ENCODE results near the gene PYDC1.
"Not testable (repeated sequence)": the region's sequence is repeated elsewhere in the genome, so short reads cannot be mapped to it uniquely, and the experiment has no call there.

The PYDC1 gene

DNA sequence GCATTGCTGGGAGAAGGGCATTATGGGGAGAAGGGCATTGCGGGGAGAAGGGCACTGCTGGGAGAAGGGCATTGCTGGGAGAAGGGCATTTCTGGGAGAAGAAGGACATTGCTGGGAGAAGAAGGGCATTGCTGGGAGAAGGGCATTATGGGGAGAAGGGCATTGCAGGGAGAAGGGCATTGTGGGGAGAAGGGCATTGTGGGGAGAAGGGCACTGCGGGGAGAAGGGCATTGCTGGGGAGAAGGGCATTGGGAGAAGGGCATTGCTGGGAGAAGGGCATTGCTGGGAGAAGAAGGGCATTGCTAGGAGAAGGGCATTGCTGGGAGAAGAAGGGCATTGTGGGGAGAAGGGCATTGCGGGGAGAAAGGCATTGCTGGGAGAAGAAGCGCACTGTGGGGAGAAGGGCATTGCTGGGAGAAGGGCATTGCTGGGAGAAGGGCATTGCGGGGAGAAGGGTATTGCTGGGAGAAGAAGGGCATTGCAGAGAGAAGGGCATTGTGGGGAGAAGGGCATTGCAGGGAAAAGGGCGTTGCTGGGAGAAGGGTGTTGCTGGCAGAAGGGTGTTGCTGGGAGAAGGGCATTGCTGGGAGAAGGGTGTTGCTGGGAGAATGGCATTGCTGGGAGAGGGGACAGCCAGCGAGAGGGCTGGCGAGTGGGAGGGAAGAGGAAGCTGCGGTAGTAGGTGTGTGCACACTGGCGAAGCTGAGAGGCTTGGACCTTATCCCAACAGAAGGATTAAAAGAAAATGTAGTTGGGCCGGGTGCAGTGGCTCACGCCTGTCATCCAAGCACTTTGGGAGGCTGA lies 4.6 kb upstream of the PYDC1 start:
- no peak for DNase-seq

DNA sequence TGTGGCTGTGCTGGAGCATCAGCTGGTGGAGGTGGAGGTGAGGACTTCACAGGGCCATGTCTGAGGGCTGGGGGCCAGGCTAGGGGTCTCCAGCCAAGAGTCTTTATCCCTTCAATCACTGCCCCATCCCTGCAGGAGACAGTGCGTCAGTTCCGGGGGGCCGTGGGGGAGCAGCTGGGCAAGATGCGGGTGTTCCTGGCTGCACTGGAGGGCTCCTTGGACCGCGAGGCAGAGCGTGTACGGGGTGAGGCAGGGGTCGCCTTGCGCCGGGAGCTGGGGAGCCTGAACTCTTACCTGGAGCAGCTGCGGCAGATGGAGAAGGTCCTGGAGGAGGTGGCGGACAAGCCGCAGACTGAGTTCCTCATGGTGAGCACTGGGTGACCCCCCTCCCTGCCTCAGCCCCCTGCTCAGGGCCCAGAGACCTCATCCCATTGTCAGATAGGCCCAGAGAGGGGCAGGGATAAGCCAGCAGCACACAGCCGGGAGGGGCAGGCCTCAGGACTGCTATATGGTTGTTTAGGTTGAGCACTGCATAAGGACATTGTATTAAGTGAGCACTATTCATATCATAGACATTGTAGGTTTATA lies 2.3 kb upstream of the PYDC1 start:
- no peak for DNase-seq

DNA sequence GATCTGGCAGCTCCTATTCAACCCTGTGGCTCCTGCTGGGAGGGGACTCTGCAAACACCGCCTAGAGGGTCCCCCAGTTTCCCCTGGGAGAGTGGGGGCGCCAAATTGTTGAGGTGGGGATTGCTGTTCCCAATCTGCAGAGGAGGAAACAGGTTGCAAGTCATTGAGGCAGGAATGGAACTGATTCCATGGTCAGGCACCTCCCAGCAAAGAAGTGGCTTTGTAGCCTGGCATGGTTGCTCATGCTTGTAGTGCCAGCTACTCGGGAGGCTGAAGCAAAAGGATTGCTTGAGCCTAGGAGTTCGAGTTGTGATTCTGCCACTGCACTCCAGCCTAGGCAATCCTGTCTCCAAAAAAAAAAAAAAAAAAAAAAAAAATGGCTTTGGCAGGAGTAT lies 198 bp upstream of the PYDC1 start:
- no peak for DNase-seq

DNA sequence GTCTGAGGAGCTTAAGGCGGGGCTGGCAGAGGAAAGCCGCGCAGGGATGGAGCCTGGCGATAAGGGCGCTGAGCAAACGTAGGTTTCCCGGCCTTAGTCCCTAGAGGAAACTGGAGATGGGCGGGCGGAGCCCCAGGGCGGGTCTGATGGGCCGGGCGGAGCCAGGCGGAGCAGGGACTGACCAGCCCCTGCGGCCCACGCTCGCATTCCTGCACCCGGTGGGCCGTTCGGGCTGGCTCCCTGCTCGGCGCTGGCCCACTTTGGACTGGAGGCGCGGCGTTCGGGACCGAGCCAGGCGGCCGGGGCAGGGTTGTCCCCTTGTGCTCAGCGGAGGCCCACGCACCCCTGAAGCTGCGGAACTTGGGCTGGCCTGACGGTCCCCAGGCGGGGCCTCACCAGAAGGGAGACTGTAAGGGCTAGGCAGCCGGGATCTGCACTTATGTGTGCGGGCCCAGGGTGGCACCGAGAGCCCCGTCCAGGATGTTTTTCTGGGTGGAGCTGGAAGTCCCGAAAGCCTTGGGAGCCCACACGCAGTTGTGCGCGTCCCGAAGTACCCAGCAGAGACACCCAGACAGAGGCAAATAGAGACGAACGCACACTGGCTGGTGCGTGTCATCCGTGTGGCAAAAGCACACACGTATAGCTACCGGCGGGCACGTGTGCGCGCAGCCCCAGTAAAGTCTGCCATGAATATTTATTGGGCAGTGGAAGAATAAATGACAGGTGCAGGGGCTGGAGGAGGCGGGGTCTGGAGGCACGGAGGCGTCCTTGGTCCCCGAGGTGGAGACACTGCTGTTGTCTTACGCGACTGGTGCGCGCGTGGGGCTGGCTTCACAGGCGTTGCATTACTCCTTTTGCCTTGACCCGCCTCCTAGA lies 1.4 kb downstream of the PYDC1 start:
- DNase-seq = no peak

DNA sequence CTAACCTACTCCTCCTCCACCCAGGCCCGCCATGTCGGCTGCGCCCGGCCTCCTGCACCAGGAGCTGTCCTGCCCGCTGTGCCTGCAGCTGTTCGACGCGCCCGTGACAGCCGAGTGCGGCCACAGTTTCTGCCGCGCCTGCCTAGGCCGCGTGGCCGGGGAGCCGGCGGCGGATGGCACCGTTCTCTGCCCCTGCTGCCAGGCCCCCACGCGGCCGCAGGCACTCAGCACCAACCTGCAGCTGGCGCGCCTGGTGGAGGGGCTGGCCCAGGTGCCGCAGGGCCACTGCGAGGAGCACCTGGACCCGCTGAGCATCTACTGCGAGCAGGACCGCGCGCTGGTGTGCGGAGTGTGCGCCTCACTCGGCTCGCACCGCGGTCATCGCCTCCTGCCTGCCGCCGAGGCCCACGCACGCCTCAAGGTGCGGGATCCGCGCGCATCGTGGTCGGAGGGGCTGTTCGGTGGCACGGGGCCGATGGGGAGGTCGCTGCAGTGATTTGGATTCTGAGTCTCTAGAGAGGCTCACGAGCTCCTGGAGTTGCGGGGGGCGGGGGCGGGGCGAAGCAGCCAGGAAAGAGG lies 2.1 kb downstream of the PYDC1 start:
- no peak for DNase-seq

DNA sequence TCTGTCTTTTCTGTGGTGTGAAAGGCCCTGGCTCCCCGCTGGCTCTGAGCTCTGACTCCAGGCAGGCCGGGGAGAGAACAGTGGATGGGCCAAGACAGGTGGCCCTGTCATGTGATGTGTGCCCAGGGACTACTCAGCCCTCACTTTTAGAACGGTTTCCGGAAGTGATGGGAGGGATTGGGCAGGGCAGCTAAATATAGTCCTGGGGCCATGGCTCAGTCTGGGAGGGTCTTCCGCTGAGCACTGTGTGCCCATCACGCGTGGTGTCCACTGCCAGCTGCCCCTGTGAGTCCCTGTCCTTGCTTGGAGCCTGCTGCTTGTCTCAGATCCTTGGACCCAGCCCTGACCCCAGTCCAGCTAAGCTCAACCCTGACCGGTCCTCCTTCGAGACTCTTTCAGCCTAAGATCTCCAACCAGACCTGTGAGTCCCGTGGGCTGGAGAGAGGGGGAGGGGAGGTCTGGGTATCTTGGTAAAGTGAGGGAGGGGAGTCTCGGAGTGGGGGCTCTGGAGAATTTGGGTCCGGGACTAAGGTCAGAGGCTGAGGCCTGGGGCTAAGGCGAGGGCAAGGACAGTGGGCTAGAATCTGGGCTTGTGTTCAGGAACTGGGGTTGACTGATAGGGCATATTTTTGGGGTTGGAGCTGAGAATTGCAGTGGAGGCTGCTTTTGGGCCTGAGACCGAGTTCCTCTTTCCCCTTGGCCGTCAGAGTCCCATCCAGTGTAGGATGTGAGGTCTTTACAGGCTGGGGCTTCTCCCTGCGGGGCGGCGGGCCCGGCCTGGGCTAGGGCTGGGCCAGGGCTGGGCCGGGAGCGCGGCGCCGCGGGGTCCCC lies 2.8 kb downstream of the PYDC1 start, which contains the start of gene TRIM72:
Gene TRIM72, plus strand, starts transcription at position 243 of the 831 bp plus-strand sequence. CDS start 620 bp downstream, outside the sequence.
- no peak for DNase-seq

DNA sequence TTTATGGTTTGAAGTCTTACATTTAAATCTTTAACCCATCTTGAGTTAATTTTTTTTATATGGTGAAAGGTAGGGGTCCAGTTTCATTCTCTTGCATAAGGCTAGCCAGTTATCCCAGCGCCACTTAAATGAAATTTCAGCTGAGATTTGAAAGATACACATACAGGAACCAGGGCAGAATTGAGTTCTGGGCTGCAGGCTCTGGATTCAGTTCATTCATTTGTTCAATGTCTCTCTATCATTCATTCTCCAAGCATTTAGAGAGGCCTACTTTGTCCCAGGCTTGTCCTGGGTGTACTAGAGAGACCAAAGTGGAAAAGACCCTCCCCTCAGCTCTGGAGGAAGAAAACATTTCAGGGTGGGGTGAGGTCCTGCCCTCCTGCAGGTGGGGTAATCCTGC lies 3.6 kb downstream of the PYDC1 start:
- no peak for DNase-seq

DNA sequence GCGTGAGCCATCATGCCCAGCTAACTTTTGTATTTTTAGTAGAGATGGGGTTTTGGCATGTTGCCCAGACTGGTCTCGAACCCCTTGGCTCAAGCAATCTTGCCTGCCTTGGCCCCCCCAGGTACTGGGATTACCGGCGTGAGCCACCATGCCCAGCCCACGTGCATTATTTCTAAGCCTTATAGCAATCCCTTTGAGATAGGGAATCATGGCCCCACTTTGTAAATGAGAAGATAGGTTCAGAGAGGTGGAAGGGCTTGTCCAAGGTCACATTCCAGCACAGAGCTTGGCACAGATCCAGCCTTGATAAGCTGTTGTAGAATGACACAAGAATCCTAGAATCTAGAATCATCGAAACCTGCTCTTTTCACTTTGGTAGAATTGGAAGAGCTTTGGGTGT lies 10.2 kb downstream of the PYDC1 start:
- no peak for DNase-seq

DNA sequence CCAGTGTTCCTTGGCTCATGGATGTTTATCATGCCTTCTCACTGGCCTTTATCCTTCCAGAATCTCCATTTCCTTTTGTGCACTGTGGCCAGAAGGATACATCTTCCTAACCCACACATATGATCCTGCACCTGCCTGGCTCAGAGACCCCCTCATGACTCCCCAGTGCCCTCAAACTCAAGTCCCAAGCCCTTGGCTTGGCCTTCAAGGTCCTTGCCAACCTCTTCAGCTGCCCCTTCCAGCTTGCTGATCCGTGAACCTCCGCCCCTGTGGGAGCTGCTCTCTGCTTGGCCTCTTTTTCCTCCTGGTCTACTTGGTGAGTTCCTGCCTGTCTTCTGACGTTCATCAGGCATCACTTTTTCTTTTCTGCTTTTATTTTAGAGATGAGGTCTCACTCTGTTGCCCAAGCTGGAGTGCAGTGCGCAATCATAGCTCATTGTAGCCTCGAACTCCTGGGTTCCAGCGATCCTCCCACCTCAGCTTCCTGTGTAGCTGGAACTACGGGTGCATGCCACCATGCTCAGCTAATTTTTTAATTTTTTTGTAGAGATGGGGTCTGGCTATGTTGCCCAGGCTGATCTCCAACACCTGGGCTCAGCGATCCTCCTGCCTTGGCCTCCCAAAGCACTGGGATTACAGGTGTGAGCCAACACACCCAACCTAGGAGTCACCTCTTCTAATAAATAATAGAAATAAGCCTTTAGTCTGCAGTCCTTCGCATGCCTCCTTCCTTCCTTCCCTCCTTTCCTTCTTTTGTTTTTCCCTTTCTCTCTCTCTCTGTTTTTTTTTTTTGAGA lies 11.9 kb downstream of the PYDC1 start:
- no peak for DNase-seq

DNA sequence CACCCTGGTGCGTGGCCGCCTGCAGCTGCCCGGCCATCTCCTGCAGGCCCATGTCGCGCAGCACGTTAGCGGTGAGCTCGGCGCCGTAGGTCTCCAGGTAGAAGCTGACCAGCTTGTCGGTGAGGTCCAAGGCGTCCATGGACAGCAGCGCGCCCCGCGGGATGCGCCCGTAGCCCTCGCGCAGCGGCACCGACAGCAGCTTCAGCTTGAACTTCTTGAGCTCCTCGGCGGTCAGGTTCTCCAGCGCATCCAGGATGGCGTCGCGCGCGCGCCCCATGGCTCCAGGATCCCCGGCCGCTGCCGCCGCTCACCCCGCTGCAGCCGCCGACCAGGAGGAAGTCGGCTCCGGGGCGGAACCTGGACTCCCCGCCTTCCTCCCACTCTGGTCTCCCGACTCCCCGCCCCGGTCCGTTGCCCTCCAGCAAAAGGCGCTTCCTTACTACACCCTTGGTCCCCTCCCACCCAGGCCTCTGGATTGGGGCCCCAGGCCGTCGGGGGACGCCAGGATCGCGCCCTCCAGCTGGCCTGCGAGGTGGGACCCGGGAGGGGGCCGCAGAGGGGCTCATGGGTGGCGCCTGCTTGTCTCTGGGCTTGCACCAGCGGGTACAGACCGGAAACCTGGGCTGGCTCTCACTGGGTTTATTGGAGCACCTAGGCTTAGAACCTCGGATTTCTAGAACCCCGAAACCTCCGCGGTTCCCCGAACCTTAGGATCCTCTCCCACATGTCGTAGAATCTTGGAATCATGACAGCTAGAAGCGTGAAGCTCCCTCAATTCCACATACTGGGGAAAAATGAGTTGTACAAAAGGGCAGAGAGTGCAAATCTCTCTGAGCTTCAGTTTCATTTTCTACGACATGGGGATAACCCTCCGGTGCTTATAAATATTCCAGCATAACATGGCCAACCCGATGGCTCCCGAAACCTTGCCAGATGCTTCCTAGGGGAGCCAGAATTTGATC lies 14.2 kb downstream of the PYDC1 start, which contains the start of gene PYCARD:
Gene PYCARD, minus strand, starts transcription at position 347 of the 962 bp plus-strand sequence. Its CDS starts 70 bp downstream, at position 277.
- peak; percentile 25 for DNase-seq

DNA sequence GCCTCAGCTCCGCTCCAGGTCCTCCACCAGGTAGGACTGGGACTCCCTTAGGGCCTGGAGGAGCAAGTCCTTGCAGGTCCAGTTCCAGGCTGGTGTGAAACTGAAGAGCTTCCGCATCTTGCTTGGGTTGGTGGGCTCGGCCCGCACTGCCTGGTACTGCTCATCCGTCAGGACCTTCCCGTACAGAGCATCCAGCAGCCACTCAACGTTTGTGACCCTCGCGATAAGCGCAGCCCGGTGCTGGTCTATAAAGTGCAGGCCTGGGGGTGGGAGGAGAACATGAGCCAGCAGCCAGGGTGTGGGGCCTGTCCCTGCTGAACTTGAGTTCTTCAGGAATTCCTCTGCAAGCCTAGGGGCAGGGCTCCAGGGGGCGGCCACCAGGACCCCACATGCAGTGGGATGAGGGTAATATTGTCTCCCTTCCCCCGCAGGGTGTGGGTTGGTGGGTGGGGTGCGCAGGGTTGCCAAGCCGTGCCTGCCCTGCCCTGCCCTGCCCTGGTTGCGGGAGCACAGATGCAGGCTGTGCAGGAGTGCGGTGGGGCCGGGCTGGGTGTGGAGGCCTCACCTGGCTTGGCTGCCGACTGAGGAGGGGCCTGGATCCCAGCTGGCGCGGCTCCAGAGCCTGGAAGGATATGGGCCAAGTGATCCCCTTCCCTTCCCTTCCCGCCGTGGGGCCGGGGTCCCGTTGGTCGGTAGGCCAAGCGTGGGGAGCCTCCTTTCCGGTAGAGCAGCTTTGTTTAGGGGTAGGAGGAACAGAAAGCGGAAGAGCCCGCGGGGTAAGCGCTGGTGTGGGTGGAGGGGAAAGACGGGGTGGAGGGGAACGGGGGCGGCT lies 15.1 kb downstream of the PYDC1 start:
- DNase-seq = peak; percentile 30

DNA sequence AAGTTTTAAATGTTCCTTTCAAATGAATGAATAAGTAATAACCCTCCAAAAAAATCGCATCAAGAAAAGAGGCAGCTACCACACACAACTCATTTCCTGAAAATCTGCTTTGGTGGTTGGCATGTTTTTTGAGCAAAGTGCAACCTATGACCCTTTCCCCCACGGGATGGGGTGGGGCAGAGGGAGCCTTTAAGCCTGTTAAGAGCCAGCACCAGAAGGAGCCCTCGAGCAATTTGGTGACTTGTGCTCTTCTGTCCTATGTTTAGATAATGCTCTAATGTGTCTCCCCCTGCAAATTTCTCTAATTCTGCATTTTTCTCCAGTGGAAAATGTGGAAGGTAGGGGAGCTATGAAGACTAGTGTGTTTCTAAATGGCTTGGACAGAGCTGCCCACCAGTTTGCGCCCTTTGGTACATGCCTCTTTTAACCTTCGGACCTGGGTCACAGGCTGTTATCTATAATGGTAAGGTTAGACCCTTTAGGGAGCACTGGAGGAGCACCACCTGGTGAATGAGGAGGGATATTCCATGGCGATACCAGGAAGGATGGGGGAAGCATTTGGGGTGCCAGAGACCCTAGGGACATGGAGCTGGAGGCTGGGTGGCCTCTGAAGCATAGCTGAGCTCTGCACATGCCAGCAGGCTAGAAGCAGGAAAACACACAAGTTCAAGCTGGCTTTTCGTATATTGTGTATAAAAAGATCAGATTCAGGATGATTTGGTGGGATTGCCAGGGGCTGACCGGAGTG lies 15.9 kb downstream of the PYDC1 start:
- DNase-seq = peak; percentile 46

DNA sequence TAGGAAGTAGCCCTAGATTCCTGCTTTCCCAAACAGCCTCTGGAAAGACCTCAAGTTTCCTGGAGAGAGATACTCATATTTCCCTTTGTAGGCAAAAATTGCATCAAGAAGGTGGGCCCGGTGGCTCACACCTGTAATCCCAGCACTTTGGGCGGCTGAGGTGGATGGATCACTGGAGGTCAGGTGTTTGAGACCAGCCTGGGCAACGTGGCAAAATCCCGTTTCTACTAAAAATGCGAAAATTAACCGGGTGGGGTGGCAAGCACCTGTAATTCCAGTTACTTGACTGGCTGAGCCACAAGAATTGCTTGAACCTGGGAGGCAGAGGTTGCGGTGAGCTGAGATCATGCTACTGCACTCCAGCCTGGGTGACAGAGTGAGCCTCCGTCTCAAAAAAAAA lies 16.8 kb downstream of the PYDC1 start:
- not testable (repeated sequence) for DNase-seq

DNA sequence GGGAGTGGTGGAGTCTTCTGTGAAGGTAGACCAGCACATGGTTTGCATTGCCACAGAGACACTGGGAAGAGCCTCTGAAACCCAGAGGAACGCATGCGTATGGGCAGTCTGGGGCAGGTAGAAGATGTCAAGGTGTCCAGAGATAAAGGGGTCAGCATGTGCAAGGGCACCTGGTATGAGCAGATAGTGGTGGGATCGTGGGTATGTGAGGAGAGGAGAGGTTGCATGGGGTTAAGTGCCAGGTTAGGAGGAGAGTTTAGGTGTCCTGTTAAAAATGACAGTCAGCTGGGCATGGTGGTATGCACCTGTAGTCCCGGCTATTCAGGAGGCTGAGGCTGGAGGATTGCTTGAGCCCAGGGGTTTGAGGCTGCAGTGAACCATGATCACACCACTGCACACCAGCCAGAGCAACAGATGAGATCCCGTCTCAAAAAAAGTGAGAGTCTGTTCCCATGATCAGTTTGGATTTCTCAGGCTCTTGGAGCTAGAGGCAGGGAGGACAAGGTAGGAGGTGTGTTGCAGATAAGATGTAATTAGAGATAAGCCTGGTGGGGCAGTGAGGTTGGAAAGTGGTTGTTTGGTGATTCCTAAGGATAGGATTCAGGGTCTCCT lies 17.4 kb downstream of the PYDC1 start:
- DNase-seq = no peak

DNA sequence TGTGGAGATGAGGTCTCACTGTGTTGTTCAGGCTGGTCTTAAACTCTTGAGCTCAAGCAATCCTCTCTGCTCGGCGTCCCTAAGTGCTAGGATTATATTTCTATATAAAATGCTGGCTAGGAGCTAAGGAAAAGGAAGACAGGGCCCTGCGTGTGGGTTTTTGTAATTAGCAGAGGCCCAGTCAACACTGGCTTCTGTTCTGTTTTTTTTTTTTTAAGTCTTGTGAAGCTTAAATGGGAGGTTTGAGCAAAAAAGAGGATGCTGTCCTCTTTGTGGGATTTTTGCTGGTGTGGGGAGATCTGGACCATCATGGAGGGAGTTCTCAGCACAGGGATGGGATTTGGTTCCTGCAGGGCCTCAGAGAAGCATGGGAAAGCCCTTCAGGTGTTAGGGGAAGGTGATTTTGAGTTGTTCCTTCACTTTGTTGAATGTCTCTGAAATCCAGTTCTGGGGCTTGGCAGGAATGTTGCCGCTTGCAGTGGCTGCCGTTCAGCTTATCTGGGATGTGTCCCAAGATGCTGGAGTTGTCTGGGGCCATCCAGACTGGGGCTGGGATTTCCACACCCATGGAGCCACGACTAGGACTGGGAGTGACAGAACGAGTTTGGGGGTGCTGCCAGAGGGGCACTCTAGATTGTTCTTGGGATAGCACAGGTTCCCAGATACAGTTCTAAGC lies 18.6 kb downstream of the PYDC1 start:
- no peak for DNase-seq

DNA sequence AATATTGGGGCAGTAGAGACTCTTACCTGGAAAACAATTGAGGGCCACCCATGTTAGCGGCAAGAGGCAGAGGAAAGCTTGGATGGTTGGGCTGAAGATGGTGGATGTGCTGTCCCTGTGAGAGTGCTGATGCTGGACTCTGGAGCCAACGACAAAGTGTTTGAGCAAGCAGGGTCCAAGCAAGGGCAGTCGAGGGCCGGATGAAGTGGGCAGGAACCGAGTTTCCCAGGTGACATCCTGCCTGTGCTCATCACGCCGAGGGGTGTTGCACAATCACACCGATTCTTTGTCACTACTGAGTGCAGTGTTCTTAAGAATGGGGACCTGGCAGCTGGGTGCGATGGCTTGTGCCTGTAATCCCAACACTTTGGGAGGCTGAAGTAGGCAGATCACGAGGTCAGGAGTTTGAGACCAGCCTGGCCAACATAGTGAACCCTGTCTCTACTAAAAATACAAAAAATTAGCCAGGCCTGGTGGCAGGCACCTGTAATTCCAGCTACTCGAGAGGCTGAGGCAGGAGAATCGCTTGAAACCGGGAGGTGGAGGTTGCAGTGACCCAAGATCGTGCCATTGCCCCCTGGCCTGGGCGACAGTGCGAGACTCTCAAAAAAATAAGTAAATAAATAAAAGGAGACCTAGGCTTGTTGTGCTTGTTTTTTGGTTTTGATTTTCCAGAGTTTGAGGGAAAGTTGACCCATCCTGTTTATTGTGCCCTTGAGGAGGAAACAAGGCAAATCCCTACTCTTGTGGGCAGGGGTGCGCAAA lies 20.4 kb downstream of the PYDC1 start:
- no peak for DNase-seq
